Measurements from ENCODE around the gene MBP. TPM values are rescaled to one million over a fixed set of nuclear protein-coding genes. Genes with fewer than 3 reads are reported as not detected.

MBP gene
- total and polyA plus RNA-seq, 10 of the 15 experiments (the other 5 are each of a cell fraction or from before 2014, with no cell fraction given), result 12.2 to 67.8 (median 42.1) TPM

- TF ChIP-seq ATF3 (IDR thresholded peaks at IDR 0.05; ENCODE audit: borderline replicate concordance, extremely low read depth, low read depth, low read length), result no peak
- no peak for TF ChIP-seq ZBTB4 (CRISPR knock-in tag; IDR thresholded peaks at IDR 0.05)
- TF ChIP-seq ATF2 (IDR thresholded peaks at IDR 0.05; ENCODE audit: low read length), result peak; percentile 71
- TF ChIP-seq BMI1 (IDR thresholded peaks at IDR 0.05; ENCODE audit: borderline replicate concordance), result no peak
- TF ChIP-seq POLR2AphosphoS2 (IDR thresholded peaks at IDR 0.05; ENCODE audit: low read depth, low read length), result no peak
- TF ChIP-seq POU2F2 (IDR thresholded peaks at IDR 0.05; ENCODE audit: borderline replicate concordance, low read depth, low read length), result no peak
- TF ChIP-seq PML (IDR thresholded peaks at IDR 0.05; ENCODE audit: low read length), result no peak
- TF ChIP-seq SREBF1 (IDR thresholded peaks at IDR 0.05; ENCODE audit: low read length), result no peak
- TF ChIP-seq IRF4 (IDR thresholded peaks at IDR 0.05; ENCODE audit: low read depth, low read length), result peak; percentile 86
- no peak for TF ChIP-seq SMAD1 (IDR thresholded peaks at IDR 0.05; ENCODE audit: low read depth, partially characterized antibody)
- TF ChIP-seq GABPA (IDR thresholded peaks at IDR 0.05; ENCODE audit: low read depth), result peak; percentile 69
- TF ChIP-seq SMARCA5 (IDR thresholded peaks at IDR 0.05), result 0 out of 2 replicates have a peak, but pooled peaks have one; percentile 90
- TF ChIP-seq RFX5 (IDR thresholded peaks at IDR 0.05; ENCODE audit: low read depth, low read length), result 0 out of 2 replicates have a peak, but pooled peaks have one; percentile 31
- TF ChIP-seq TARDBP (IDR thresholded peaks at IDR 0.05; ENCODE audit: borderline replicate concordance), result no peak
- no peak for TF ChIP-seq FOS (IDR thresholded peaks at IDR 0.05; ENCODE audit: borderline replicate concordance, extremely low read depth, insufficient read length)
- TF ChIP-seq NRF1 (conservative IDR thresholded peaks at IDR 0.05; ENCODE audit: low read depth, low read length), result no peak
- TF ChIP-seq PAX8 (IDR thresholded peaks at IDR 0.05), result no peak
- peak; percentile 18; the same call in 1 of the 2 replicates for TF ChIP-seq HDGF (IDR thresholded peaks at IDR 0.05)
- TF ChIP-seq SIX5 (IDR thresholded peaks at IDR 0.05; ENCODE audit: low read depth, low read length, severe bottlenecking), result no peak
- no peak for TF ChIP-seq KAT2A (conservative IDR thresholded peaks at IDR 0.05; ENCODE audit: control insufficient read depth, low read depth, low read length)
- no peak for TF ChIP-seq CHD2 (IDR thresholded peaks at IDR 0.05; ENCODE audit: borderline replicate concordance, low read depth, low read length)
- TF ChIP-seq CTCF (IDR thresholded peaks at IDR 0.05 in 2 of 3, conservative IDR thresholded peaks at IDR 0.05 in 1 of 3; ENCODE audit: control insufficient read depth in 2 of 3, extremely low read depth in 1 of 3, insufficient read depth in 1 of 3, low read depth in 3 of 3, low read length in 3 of 3), result peak; percentile 73 to 78 (median 75)
- TF ChIP-seq CREB1 (IDR thresholded peaks at IDR 0.05; ENCODE audit: low read depth), result peak; percentile 90
- TF ChIP-seq WRNIP1 (IDR thresholded peaks at IDR 0.05; ENCODE audit: borderline replicate concordance, low read depth, low read length), result no peak
Measured at GRCh38 chr18:77054606-77055428, 77.8 kb downstream of the MBP start (continued).

All from GM12878 (cell line).